ENCODE measurements around the gene BRINP1. TPM values are rescaled to one million over a fixed set of nuclear protein-coding genes. Genes with fewer than 3 reads are reported as not detected.

BRINP1 gene
- total RNA-seq, 2 donors from 2014 or later, result 1.8 to 4.3 TPM

- H3K4me3 ChIP-seq, result peak overlapping the region; percentile 14
- ATAC-seq (ENCODE audit: insufficient number of reproducible peaks, low FRiP score, low read depth), result no peak
- DNase-seq (ENCODE audit: low spot score), result no peak
- H3K4me1 ChIP-seq (ENCODE audit: control insufficient read depth in 1 of 2, low read depth in 2 of 2), result peaks cover 0 to 7% of the 10 kb centered on the region in 2 donors
- H3K36me3 ChIP-seq, result no peaks in the 10 kb centered on the region
- H3K27ac ChIP-seq, result no peak overlapping the region
- no peaks in the 10 kb centered on the region for H3K9me3 ChIP-seq
- TF ChIP-seq CTCF (IDR thresholded peaks at IDR 0.05), result no peak
- H3K27me3 ChIP-seq (replicated peaks; ENCODE audit: insufficient read depth), result no peaks in the 10 kb centered on the region
These were observed 86.7 kb downstream of the BRINP1 start for GRCh38 chr9:119282476-119283077.

GRCh38 chr9:119280740-119281485, 88.3 kb downstream of the BRINP1 start:
- DNase-seq (ENCODE audit: low spot score) (no peak), ATAC-seq (ENCODE audit: insufficient number of reproducible peaks, low FRiP score, low read depth) (no peak)
- Histone ChIP-seq H3K27ac (no peak overlapping the region), H3K27me3 (replicated peaks; ENCODE audit: insufficient read depth) (no peaks in the 10 kb centered on the region), H3K36me3 (no peaks in the 10 kb centered on the region), H3K4me1 (ENCODE audit: control insufficient read depth in 1 of 2, low read depth in 2 of 2) (peaks cover 0 to 7% of the 10 kb centered on the region in 2 donors), H3K4me3 (no peak overlapping the region), H3K9me3 (no peaks in the 10 kb centered on the region)
- no peak for TF ChIP-seq CTCF (IDR thresholded peaks at IDR 0.05)

DNA sequence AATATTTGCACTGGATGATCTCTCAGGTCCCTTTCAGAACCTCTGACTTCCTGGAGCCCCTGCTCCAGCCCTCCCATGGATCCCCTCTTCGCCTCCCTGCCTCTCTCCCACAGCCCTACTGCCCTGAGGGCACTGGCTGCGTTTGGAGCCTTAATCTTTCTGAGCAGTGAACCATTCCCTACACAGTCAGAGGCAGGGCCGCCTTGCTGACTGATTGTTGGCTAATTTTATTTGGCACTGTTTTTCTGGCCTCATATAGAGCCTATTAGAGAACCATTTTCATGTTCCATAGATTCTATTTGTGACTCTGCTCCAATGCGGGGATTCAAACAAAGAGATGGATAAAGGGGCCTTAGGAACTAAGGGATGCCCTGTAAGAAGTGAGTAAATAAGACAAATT, 91.1 kb downstream of the BRINP1 start:
- Histone ChIP-seq H3K27me3 (replicated peaks; ENCODE audit: insufficient read depth) (no peaks in the 10 kb centered on the region), H3K4me1 (ENCODE audit: control insufficient read depth in 1 of 2, low read depth in 2 of 2) (peaks cover 1 to 18% of the 10 kb centered on the region in 2 donors), H3K36me3 (no peaks in the 10 kb centered on the region), H3K4me3 (no peak overlapping the region), H3K9me3 (no peaks in the 10 kb centered on the region), H3K27ac (no peak overlapping the region)
- no peak for TF ChIP-seq CTCF (IDR thresholded peaks at IDR 0.05)
- DNase-seq (ENCODE audit: low spot score) (no peak), ATAC-seq (ENCODE audit: insufficient number of reproducible peaks, low FRiP score, low read depth) (no peak)

DNA sequence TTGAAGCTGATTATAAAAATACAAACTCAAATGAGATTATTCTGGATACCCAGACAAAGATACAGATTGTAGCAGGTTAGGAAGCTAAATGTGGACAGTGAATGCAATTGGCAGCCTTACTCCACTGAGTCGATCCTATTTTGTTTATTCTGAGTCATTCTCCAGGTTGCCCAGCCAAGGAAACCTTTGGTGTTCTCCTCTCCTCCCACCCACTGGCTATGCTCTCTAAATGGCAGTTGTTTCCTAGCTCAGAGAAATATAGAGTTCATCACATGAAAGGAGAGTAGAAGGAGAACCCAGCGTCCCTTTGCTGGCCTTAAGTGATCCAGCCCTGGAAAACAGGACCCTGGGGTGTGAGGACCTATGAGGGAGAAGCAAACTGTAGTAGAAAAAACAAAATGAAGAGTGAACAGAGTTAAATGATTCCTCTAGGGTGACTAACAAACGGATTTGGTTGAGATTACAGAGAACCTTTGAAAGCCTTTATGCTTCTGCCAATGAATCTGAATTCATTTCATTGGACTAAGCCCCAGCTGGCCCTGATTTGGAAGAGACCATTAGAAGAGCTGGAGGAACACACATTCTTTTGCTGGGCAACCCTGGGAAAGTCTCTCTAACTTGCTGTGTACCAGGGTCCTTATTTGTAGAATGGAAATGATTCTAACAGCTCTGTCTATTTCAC, 95.1 kb downstream of the BRINP1 start:
- Histone ChIP-seq H3K27ac (peak overlapping the region; percentile 19 to 26), H3K27me3 (replicated peaks; ENCODE audit: insufficient read depth) (no peaks in the 10 kb centered on the region), H3K4me3 (no peak overlapping the region), H3K9me3 (no peaks in the 10 kb centered on the region), H3K36me3 (no peaks in the 10 kb centered on the region), H3K4me1 (ENCODE audit: control insufficient read depth in 1 of 2, low read depth in 2 of 2) (peaks cover 7 to 24% of the 10 kb centered on the region in 2 donors)
- no peak for DNase-seq (ENCODE audit: low spot score)
- no peak for ATAC-seq (ENCODE audit: insufficient number of reproducible peaks, low FRiP score, low read depth)
- no peak for TF ChIP-seq CTCF (IDR thresholded peaks at IDR 0.05)

DNA sequence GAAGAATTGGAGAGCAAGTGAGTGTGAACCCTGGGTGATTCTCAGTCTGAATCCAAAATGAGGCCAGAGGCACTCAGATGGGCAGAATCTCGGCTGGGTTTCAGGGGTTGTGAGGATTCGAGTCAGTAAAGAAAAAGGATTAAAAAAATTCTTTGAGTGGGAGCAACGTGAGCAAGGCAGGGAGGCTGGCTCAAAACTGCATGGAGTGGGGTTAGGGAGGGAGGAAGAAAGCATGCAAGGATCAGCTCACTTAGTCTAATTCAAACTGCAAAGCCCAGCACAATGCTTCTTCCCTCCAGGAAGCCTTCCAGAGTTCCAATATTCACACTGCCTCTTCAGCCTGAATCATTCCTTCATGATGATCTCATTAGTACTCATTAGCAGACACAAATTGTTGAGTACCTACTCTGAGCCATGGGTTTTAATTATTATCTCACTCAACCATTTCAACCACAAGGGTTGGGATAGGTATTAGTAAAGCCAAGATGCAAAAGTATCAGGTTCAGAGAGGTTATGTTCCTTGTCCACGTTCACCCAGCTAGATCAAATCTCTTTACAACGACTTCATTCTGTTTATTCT, 95.8 kb downstream of the BRINP1 start:
- TF ChIP-seq CTCF (IDR thresholded peaks at IDR 0.05), result no peak
- Histone ChIP-seq H3K27ac (peak overlapping the region in 1 of 2 donors; percentile 5), H3K27me3 (replicated peaks; ENCODE audit: insufficient read depth) (no peaks in the 10 kb centered on the region), H3K4me3 (no peak overlapping the region), H3K36me3 (no peaks in the 10 kb centered on the region), H3K4me1 (ENCODE audit: control insufficient read depth in 1 of 2, low read depth in 2 of 2) (peaks cover 7 to 24% of the 10 kb centered on the region in 2 donors), H3K9me3 (no peaks in the 10 kb centered on the region)
- DNase-seq (ENCODE audit: low spot score) (no peak), ATAC-seq (ENCODE audit: insufficient number of reproducible peaks, low FRiP score, low read depth) (no peak)

All from thoracic aorta (tissue), 2 donors.